Neutrophil (primary cell): ENCODE data around the gene KIF6.
"Not testable (repeated sequence)": the region's sequence is repeated elsewhere in the genome, so short reads cannot be mapped to it uniquely, and the experiment has no call there.

Experiments used
- H3K27ac ChIP-seq: fragments of 200-600 bp; sonication (generic); 2 replicates; pipeline ENCODE4 v1.5.1; 2016; ENCODE audit warnings: mild to moderate bottlenecking, moderate library complexity
- H3K27me3 ChIP-seq: fragments of 200-600 bp; sonication (generic); 2 replicates; pipeline ENCODE4 v1.6.0; 2016; ENCODE audit warnings: mild to moderate bottlenecking
- H3K36me3 ChIP-seq: fragments of 200-600 bp; sonication (generic); 2 replicates; pipeline ENCODE4 v1.5.1; 2017
- H3K4me1 ChIP-seq, 2 experiments: fragments of 200-600 bp in 1 of 2; sonication (generic) in 1 of 2; 1 replicate in 1 of 2; 2 replicates in 1 of 2; pipeline versions ENCODE4 v1.5.1 to v1.6.1; 2013 to 2016; ENCODE audit warnings: low read depth in 1 of 2, low read length in 1 of 2, mild to moderate bottlenecking in 1 of 2, moderate library complexity in 1 of 2; ENCODE audit not compliant: control insufficient read depth in 1 of 2, insufficient read depth in 1 of 2
- H3K4me3 ChIP-seq, 2 experiments: fragments of 200-600 bp in 1 of 2; sonication (generic) in 1 of 2; 1 replicate in 1 of 2; 2 replicates in 1 of 2; pipeline ENCODE4 v1.5.1; 2013 to 2016; ENCODE audit warnings: low read depth in 1 of 2, low read length in 1 of 2, mild to moderate bottlenecking in 1 of 2, moderate library complexity in 1 of 2
- H3K9me3 ChIP-seq: fragments of 200-600 bp; sonication (generic); 2 replicates; pipeline ENCODE4 v1.5.1; 2016
- CTCF ChIP-seq: fragments of 200-600 bp; sonication (generic); IDR thresholded peaks from 2 replicates; pipeline ENCODE4 v1.5.1; 2016; ENCODE audit warnings: antibody characterized with exemption

The KIF6 gene

DNA sequence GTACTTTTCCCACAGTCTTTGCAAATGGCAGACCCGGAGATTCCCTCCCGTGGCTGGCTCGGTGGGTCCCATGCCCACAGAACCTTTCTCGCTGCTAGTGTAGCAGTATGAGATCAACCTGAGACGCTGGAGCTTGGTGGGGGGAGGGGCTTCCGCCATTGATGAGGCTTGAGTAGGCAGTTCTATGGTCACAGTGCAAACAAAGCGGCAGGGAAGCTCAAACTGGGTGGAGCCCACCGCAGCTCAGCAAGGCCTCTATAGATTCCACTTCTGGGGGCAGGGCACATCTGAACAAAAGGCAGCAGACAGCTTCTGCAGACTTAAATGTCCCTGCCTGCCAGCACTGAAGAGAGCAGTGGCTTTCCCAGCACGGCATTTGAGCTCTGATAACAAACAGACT lies 216.7 kb downstream of the KIF6 start:
- Histone ChIP-seq H3K27ac (no peak overlapping the region), H3K4me1 (no peaks in the 10 kb centered on the region), H3K27me3 (no peaks in the 10 kb centered on the region), H3K4me3 (no peak overlapping the region), H3K36me3 (no peaks in the 10 kb centered on the region), H3K9me3 (no peaks in the 10 kb centered on the region)
- TF ChIP-seq CTCF: no peak

DNA sequence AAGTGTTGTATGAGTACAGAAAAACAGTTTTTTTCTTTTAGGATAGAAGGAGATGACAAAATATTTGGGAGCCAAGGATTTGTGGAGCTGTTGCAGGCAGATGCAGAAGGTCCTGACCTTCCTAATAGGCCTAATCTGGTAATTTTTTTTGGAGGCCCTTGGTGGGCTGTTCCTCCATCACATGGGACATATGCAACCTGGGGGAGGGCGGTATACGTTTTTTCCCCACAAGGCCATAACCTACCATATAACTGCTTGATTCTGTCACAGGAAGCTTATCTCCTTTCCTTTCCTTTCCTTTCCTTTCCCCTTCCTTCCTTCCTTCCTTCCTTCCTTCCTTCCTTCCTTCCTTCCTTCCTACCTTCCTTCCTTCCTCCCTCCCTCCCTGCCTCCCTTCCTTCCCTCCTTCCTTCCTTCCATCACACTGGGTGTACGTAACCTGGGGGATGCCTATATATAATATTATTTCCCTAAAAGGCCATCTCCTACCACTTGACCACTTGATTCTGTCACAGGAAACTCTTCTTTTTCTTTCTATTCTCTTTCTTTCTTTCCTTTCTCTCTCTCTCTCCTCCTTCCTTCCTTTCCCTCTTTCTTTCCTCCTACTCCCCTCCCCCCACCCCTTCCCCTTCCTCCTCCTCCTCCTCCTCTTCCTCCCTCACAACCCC lies 217.7 kb downstream of the KIF6 start:
- Histone ChIP-seq H3K36me3 (no peaks in the 10 kb centered on the region), H3K27ac (no peak overlapping the region), H3K4me3 (no peak overlapping the region), H3K27me3 (no peaks in the 10 kb centered on the region), H3K9me3 (no peaks in the 10 kb centered on the region), H3K4me1 (no peaks in the 10 kb centered on the region)
- TF ChIP-seq CTCF: no peak

- H3K27me3 ChIP-seq, H3K9me3 ChIP-seq, H3K36me3 ChIP-seq, H3K4me3 ChIP-seq, H3K4me1 ChIP-seq, H3K27ac ChIP-seq: not testable (repeated sequence)
Observed at GRCh38 chr6:39502362-39502955, 222.7 kb downstream of the KIF6 start.

DNA sequence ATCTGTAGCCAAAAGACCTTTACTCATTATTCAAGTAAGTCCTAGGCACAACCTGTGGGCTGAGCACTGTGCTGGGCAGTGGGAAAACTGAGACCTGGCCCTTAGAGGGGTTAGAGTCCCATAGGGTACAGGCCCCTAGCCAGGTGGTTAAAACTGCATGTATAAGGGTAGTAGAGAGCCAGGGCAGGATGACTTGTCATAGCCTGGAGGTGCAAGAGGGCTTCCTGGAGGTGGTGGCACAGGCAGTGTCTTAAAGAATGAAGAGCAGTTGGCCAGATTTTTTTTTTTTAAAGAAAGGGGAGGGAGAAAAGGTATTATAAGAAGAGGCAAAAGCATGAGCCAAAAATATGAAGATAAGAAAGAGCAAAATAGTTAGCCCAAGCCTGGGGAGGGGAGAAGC lies 226.2 kb downstream of the KIF6 start:
- Histone ChIP-seq H3K27ac (no peak overlapping the region), H3K4me3 (no peak overlapping the region), H3K9me3 (no peaks in the 10 kb centered on the region), H3K36me3 (no peaks in the 10 kb centered on the region), H3K4me1 (no peaks in the 10 kb centered on the region), H3K27me3 (no peaks in the 10 kb centered on the region)
- TF ChIP-seq CTCF: no peak

GRCh38 chr6:39498096-39498495 lies 227.1 kb downstream of the KIF6 start:
- no peak overlapping the region for H3K27ac ChIP-seq
- H3K36me3 ChIP-seq: no peaks in the 10 kb centered on the region
- H3K9me3 ChIP-seq: no peaks in the 10 kb centered on the region
- no peaks in the 10 kb centered on the region for H3K27me3 ChIP-seq
- H3K4me3 ChIP-seq: no peak overlapping the region
- no peak for TF ChIP-seq CTCF
- H3K4me1 ChIP-seq: no peaks in the 10 kb centered on the region

GRCh38 chr6:39496915-39497314 lies 228.3 kb downstream of the KIF6 start:
- H3K9me3 ChIP-seq: no peaks in the 10 kb centered on the region
- no peak for TF ChIP-seq CTCF
- no peaks in the 10 kb centered on the region for H3K27me3 ChIP-seq
- no peaks in the 10 kb centered on the region for H3K36me3 ChIP-seq
- no peak overlapping the region for H3K4me3 ChIP-seq
- no peak overlapping the region for H3K27ac ChIP-seq
- H3K4me1 ChIP-seq: no peaks in the 10 kb centered on the region
